Measurements from ENCODE around the gene SORL1.

SORL1 gene

DNA sequence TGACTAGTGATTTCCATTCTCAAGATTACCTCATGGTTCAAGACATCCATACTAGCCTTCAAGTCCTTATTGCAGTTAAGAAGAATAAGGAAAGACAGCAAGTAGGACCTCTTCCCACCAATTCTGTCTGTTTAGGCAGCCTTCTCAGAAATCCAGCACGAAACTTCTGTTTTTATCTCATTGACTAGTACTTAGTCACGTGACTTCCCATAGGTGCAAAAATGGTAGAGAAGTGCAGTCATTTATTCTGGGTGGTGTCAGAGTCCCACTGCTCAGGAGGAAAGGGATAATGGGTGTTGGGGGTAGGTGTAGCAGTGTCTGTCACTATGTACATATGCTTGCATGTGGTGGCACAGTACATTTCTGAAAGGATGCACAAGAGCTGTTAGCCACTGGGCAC, 58.3 kb downstream of the SORL1 start:
- no peak for DNase-seq

DNA sequence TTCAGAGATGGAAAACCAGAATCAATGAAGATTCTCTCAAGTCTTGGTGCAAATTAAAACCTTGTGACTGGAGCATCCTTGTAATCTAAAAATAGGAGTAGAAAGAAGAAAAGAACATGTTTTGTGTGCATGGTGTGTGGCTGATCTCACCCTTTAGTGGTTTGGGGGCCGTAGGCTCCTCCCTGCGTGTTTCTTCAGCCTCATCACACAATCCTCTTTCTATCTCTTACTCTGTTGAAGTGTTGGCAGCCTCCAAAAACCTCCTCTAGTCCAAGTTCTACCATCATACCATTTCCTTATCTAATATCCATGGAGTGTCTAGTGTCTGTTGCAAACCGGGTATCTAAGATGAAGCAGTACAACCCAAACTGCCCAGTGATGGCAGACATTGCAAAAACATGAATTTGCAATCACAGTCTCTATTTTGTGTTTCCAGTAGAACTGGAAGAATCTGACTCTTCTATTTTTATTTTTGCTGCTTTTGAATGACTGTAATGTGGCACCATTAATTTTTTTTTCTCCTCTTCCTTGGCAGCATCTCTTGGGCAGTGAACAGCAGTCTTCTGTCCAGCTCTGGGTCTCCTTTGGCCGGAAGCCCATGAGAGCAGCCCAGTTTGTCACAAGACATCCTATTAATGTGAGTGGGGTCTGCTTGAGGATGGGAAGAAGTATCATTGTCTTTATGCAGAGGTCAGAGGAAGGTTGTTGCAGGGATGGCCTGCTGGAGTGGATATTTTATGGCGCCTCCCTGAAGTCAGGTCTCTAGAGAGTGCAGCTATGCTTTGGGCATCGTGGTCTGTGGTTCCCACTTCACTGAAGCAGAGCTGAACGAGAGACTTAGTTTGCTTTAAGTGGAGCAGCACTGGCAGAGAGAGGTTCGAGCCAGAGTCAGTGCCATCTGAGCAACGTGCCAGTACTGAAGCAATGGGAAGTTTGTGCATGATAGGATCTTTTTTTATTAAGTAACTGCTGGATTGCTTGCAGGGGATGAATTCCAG, 60.7 kb downstream of the SORL1 start:
- no peak for DNase-seq

DNA sequence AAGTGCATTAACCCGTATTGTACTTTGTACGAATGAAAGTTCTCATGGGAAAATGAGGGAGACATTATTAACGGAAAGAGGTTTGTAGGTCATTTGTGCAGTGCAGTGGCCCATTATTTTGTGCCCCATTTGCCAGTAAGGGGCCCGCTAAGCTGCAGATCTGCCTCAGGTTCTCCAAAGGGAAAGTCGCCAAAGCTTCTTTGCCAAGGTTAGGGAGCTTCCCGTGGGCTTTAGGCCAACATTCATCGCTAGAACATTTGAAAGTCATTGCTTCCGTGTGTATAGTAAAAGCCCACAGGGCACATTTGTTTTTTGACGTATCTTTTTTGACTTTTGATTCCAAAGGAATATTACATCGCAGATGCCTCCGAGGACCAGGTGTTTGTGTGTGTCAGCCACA, 61.7 kb downstream of the SORL1 start:
- DNase-seq, result no peak

GRCh38 chr11:121514432-121515334, 62.6 kb downstream of the SORL1 start:
- DNase-seq, result no peak

- DNase-seq, result no peak
Observed at GRCh38 chr11:121515335-121515671, 63.2 kb downstream of the SORL1 start.

DNA sequence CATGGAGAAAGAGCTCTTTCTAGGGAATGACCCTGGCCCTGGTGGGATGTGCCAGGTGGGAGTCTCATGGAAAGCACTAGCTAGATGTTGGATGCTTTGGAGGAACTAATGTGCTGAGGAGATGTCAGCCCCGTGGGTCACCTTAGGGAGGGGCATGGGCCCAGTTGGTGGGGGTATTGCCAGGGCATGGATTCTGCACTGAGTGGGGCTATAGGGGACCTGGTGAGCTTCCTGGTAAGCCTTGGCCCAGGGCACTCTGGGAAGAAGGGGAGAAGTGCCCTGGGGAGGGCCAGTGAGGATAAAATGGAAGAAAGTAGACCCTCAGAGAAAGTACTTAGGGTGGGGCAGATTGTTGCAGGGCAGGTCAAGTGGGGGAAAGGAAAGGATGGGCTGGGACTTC, 65.9 kb downstream of the SORL1 start:
- no peak for DNase-seq

GRCh38 chr11:121520243-121521144, 68.4 kb downstream of the SORL1 start:
- no peak for DNase-seq

GRCh38 chr11:121521145-121522042, 69.3 kb downstream of the SORL1 start:
- DNase-seq, result no peak

GRCh38 chr11:121522043-121522941, 70.2 kb downstream of the SORL1 start:
- no peak for DNase-seq

DNA sequence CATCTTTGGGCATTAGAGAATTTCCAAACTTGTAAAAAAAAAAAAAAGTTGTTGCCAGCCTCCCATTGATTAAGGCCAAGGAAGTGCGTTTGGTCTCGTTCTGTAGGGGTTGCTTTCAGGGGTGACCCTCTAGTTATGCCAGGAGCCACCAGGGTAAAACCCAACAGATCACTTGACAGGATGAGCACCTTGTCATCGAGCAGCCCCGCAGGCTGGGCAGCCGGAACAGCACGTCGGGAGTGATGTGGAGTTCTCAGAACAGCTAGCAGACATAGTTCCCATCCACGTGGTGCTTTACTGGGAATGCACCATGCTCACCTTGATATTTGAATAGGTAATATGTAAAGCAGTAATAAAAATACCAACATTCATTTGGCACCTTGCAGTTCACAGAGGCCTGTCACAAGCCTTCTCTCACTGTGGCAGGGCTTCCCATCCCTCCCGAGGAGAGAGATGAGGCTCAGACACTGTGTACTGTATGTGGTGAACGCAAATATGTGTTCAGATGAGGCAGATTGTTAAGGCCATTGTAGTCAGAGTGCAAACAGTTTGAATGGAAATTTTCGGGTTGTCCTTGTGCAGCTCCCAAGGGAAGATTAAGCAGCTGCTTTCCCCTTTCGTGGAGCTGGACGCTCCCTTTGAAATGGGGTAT, 71.6 kb downstream of the SORL1 start:
- DNase-seq, result no peak

GRCh38 chr11:121524233-121524631, 72.1 kb downstream of the SORL1 start:
- DNase-seq, result no peak

GRCh38 chr11:121525376-121525775, 73.3 kb downstream of the SORL1 start:
- no peak for DNase-seq

GRCh38 chr11:121530257-121530656, 78.1 kb downstream of the SORL1 start:
- DNase-seq, result no peak

DNA sequence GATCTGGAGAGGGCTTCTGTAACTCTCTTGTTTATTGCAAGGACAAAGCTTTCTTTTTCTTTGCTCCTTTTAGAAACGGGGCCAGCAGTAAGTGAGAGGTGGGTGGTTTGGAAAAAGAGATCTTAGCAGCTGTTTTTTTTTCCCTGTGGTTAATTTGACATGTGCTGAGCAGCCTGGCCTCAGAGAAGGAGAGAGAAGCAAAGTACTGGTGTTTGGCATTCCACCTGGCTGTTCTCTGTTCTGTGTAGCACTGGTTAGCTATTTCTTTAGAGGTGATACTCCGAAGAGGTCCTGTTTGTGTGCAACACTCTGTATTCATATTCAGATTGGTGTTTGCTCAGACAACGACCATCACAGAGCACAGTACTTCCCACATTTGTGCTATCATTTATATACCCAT, 81.5 kb downstream of the SORL1 start:
- no peak for DNase-seq

DNA sequence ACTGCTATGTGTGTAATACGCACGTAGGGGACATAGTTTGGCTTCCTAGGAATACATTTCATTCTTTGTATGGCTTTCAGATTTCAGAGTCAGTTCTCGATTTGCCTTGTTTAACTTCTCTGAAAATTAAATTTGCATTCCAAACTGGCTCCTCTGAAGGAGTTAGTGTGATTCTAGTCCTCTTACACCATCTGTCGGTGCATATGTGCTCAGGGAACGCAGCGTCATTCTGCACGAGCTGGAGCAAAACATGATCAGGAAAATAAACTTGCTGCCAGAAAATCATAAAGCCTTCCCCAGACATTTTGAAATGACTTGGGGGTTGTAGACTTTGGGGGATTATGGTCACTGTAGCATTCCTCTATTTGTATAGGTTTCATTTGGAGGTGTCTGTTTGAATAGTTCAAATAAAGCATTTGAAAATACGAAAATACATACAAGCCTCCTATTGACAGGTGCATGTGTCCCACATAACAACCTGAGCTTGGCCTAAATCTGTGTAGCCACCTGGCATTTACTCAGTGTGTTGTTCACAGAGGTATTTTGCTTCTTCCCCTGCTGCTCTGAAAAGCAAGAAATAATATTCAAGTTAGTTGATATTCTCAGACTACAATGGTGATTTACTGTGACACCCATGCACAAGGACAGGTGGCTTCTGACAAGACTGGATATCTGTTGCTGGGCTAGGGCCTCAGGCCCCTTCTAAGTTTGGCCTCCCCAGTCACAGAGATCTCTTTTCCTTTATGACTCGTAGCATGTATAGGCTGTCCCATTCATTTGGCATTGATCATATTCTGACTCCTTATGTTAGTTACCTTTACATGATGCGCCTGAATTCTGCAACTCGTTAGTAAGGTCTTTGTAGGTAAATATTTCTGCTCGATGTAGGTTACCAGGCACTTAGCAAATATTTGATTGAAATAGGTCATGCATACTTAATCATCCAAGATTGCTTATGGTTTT, 82.3 kb downstream of the SORL1 start:
- DNase-seq, result no peak

DNA sequence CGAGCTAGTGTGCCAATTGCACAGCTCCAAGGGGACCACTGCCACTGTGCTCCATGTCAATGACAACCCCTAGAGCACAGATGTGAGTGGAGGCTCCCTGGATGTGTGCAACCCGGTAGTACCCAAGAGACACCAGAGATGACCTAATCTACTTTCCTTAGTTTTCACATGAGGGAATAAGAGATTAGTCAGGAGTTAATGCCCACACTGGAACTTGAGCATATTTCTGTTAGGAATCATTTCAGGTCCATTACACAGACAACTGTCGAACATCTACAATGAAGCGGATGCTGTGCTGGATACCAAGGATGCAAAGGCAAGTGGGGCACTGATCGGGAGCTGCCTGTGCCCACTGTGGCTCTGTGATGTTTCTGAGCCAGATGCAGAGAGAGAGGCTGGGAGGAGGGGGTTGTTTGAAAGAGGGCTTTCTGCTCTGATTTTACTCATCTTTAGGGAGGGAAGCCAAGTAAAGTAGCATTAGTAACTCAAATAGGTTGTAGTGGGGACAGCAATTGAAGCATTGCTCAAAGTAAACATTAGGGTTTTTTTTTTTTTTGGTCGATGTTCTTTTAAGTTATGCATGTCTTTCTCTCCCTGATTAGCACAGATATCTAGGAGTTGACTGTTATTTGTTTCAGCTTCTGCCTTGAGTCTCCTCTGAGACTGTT, 83.1 kb downstream of the SORL1 start:
- DNase-seq, result no peak

DNA sequence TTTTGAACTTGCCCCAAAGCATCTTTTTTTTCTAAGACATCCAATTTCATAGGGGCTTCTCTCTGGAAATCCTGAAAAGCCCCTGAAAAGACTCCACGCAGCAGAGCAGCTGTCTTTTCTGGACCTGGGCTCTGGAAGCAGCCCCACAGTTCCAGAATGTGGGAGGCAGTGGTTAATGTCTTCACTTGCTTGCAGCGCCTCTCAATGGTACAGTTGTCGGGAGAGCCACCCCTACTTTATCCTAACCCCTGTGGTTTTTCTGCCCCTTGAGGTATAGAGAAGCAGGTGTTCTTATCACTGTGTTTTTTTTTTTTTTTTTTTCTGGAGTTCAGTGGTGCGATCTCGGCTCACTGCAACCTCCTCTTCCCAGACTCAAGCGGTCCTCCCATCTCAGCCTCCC, 84.0 kb downstream of the SORL1 start:
- DNase-seq, result no peak

DNA sequence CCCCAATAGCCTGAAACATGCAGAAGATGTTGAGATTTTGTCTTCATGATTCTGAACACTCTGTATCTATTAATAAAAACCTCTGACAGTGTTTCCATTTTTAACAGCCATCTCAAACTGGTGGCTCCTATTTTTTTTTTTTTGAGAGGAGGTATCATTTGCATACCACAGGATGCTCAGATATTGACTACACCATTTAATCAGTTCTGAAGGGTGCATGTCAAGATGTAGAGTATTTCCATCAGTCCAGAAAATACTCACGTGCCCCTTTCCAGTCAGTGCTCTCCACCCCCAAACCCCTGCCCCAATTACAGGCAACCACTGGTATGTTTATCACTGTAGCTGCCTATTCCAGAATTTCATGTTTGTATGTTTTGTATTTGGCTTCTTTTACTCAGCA, 85.9 kb downstream of the SORL1 start:
- DNase-seq, result no peak
